Activated CD4-positive, alpha-beta memory T cell treated with anti-CD3 and anti-CD28 coated beads, Interleukin-2, amount 10 ng/mL, durations not matched to agents 7 days and 5 days (primary cell): ENCODE data around the gene THADA. TPM values are rescaled to one million over a fixed set of nuclear protein-coding genes. Genes with fewer than 3 reads are reported as not detected.

ENCODE experiments used
- CTCF ChIA-PET: fragments of 350-600 bp; sonication (Branson Sonifier 250); formaldehyde crosslinking; loops from one replicate; lab custom pipeline; 2021; ENCODE audit warnings: antibody characterized with exemption, inconsistent platforms; lab: Charles Lee
- POLR2A ChIA-PET: fragments of 350-600 bp; sonication (Branson Sonifier 250); formaldehyde crosslinking; loops from one replicate; lab custom pipeline; 2021; ENCODE audit warnings: antibody characterized with exemption; lab: Charles Lee
- DNase-seq: peaks from one replicate; pipeline ENCODE4 v3.0.0-alpha.2; 2020
- H3K27ac Mint-ChIP-seq: one replicate; pipeline ENCODE4 v1.8.0; 2021; ENCODE audit warnings: mild to moderate bottlenecking, mixed read lengths
- H3K27me3 Mint-ChIP-seq: one replicate; pipeline ENCODE4 v1.8.0; 2021; ENCODE audit warnings: mixed read lengths
- H3K36me3 Mint-ChIP-seq: one replicate; pipeline ENCODE4 v1.8.0; 2021; ENCODE audit warnings: low read depth, mixed read lengths
- H3K4me1 Mint-ChIP-seq: one replicate; pipeline ENCODE4 v1.8.0; 2021; ENCODE audit warnings: mixed read lengths
- H3K4me3 Mint-ChIP-seq: one replicate; pipeline ENCODE4 v1.8.0; 2021; ENCODE audit warnings: mild to moderate bottlenecking, mixed read lengths
- H3K9me3 Mint-ChIP-seq: one replicate; pipeline ENCODE4 v1.8.0; 2021; ENCODE audit warnings: mixed read lengths
- total RNA-seq, 2 experiments: library from RNA; stranded (reverse); gene quantifications; one replicate each; pipeline ENCODE4 v1.2.3, GENCODE V29; 2021

Gene THADA
- total RNA-seq, 2 experiments from 2014 or later = 21.6 to 25.8 TPM

DNA sequence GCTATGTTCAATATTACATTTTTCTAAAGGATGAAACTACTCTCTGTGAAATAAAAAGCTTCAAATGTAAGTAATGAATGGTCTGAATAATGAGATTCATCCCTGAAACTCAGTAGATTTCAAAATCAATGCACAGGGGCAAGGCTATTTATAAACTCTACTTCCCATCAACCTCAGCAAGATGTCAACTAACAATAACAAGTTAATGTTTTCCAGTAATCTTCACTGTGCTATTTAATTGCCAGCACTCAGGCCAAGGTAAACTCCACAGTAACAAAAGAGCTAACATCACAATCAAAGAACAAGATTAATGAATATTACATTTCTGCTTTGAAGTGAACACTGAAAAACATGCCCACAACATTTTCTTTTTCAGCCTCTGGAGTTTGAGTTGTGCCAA lies 225.1 kb downstream of the THADA start:
- Mint-ChIP-seq H3K4me1 (peaks cover 4% of the 10 kb centered on the region), H3K9me3 (no peaks in the 10 kb centered on the region), H3K27ac (no peak overlapping the region), H3K36me3 (peaks cover 6% of the 10 kb centered on the region), H3K27me3 (no peaks in the 10 kb centered on the region), H3K4me3 (no peak overlapping the region)
- POLR2A ChIA-PET = interaction anchor here (1.0 kb wide), 1 partner anchor 144 kb away, joined by 3 read pairs; the partner anchor contains the start of gene ZFP36L2
- CTCF ChIA-PET = no interaction called here
- DNase-seq = no peak

DNA sequence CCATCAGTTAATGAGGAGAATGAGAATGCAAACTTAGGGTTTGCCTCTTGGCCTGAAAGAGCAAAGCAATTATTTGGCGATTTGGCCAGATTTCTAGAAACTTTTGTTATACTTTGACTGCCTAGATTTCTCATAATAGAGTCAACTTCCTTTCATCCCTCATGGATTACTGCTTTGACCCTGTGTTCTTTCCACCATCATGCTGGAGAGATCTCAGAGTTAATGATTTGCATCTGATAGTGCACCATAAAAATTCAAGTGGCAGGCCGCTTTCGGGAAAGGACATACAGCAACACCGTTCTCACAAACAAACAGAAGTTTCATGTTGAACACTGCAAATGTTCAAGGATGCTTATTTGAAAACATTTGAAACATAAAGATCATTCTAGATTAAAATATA lies 225.7 kb downstream of the THADA start:
- no peak overlapping the region for H3K27ac Mint-ChIP-seq
- no peaks in the 10 kb centered on the region for H3K27me3 Mint-ChIP-seq
- CTCF ChIA-PET = no interaction called here
- DNase-seq = no peak
- H3K9me3 Mint-ChIP-seq = no peaks in the 10 kb centered on the region
- POLR2A ChIA-PET = no interaction called here
- H3K4me3 Mint-ChIP-seq = no peak overlapping the region
- H3K36me3 Mint-ChIP-seq = peaks cover 6% of the 10 kb centered on the region
- peaks cover 4% of the 10 kb centered on the region for H3K4me1 Mint-ChIP-seq

DNA sequence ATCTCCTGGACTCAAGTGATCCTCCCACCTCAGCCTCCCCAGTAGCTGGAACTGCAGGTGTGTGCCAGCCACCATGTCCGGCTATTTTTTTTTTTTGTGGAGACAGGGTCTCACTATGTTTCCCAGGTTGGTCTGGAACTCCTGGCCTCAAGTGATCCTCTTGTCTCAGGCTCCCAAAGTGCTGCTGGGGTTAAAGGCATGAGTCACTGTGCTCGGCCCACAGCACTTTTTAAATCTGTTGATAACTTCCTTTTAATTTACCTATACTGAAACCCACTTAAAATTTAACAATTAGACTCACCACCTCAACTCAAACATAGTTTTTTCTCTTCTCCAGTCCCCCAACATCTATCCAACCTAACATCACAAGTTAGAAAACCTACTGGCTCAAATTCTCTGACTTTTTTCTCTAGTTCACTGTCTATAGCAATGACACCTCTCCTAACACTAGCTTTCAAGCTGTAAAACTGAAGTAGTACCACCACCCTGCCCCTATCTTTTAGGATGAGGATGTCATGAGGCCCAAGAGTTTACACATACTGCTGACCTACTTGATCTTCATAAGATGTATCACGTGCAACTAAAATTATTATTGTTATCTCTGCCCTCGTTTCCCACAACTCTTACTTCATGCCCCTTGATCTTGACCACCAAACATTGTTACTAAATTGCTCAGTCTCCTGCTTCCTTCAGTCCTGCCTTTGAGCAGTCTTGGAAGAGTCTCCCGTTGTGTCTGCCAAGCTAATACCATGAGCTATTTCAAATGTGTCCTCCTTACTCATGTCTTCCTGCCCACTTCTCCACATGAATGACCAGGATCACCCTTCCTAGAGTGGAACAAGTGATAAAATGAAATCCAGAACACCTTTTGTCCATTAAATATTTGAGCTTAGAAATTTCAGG lies 227.1 kb downstream of the THADA start:
- Mint-ChIP-seq H3K4me3 (no peak overlapping the region), H3K27ac (no peak overlapping the region), H3K36me3 (peaks cover 6% of the 10 kb centered on the region), H3K9me3 (no peaks in the 10 kb centered on the region), H3K4me1 (peaks cover 4% of the 10 kb centered on the region), H3K27me3 (no peaks in the 10 kb centered on the region)
- POLR2A ChIA-PET = interaction anchor here (0.6 kb wide), 1 partner anchor 97 kb away, joined by 3 read pairs; no protein-coding TSS in a partner anchor
- DNase-seq = no peak
- CTCF ChIA-PET = no interaction called here

DNA sequence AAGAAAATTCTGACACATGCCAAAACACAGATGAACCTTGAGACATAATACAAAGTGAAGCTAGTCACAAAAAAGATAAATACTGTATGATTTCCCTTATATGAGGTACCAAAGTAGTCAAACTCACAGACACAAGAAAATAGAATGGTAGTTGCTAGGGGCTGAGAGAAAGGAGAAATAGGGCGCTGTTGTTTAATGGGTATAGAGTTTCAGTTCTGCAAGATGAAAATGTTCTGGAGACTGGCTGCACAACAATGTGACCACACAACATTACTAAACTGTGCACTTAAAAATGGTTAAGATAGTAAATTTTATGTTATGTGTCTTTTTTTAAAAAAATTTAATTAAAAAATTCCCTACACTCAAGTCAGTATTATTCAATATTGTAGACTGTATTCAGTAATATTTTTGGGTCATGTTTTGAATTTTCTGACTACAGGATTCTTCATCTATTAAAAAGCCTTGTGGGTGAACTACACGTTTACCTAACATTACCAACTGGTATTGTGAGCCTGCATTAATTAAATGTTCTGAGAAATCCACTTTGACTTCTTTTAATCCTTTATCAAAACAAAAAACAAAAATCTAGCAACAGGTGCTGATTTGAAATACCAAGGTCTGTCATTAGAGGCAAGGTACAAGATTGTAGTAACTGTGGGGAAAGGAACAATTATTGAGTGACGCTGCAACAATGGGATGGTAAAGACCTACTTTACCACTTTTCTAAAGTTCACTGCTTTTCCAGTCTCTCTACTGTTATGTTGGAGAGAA lies 228.6 kb downstream of the THADA start:
- no peaks in the 10 kb centered on the region for H3K27me3 Mint-ChIP-seq
- H3K9me3 Mint-ChIP-seq = no peaks in the 10 kb centered on the region
- H3K36me3 Mint-ChIP-seq = peaks cover 6% of the 10 kb centered on the region
- DNase-seq = no peak
- POLR2A ChIA-PET = no interaction called here
- H3K4me1 Mint-ChIP-seq = peaks cover 4% of the 10 kb centered on the region
- H3K27ac Mint-ChIP-seq = no peak overlapping the region
- H3K4me3 Mint-ChIP-seq = no peak overlapping the region
- CTCF ChIA-PET = no interaction called here

DNA sequence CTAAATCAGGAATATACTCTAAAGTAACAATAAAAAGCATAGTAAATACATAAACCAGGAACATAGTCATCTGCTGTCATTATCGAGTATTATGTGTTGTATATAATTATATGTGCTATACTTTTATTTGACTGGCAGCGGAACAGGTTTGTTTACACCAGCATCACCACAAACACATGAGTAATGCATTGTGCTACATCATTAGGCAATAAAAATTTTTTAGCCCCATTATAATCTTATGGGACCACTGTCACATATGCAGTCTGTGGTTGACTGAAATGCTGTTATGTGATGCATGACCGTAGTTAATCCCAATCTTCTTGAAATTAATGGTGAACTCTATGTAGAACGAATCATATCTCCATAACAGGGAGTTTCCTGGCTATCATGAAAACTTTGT lies 232.7 kb downstream of the THADA start:
- Mint-ChIP-seq H3K9me3 (no peaks in the 10 kb centered on the region), H3K36me3 (peaks cover 3% of the 10 kb centered on the region), H3K27ac (no peak overlapping the region), H3K4me1 (no peaks in the 10 kb centered on the region), H3K27me3 (no peaks in the 10 kb centered on the region), H3K4me3 (no peak overlapping the region)
- ChIA-PET POLR2A (no interaction called here), CTCF (no interaction called here)
- no peak for DNase-seq

DNA sequence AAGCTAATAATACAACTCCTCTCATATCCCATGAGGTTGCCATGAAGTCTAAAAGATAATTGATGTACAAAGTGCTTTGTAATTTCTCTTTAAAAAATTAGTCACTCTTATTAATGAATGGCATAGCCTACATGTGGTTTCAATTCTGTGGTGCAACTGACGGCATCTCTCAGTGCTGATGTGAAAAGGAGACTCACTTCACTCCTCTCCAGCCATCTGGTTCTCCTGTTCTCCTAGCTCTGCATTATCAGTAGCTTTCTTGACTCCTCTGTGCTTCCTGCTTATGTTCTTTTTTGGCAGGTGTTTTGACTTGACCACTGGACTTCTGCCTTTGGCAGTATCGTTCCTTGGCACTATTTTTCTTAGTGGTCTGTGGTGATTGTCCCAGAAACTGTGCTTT lies 234.6 kb downstream of the THADA start:
- Mint-ChIP-seq H3K27me3 (no peaks in the 10 kb centered on the region), H3K4me3 (no peak overlapping the region), H3K27ac (no peak overlapping the region), H3K4me1 (no peaks in the 10 kb centered on the region), H3K36me3 (no peaks in the 10 kb centered on the region), H3K9me3 (no peaks in the 10 kb centered on the region)
- no peak for DNase-seq
- CTCF ChIA-PET = no interaction called here
- POLR2A ChIA-PET = no interaction called here

DNA sequence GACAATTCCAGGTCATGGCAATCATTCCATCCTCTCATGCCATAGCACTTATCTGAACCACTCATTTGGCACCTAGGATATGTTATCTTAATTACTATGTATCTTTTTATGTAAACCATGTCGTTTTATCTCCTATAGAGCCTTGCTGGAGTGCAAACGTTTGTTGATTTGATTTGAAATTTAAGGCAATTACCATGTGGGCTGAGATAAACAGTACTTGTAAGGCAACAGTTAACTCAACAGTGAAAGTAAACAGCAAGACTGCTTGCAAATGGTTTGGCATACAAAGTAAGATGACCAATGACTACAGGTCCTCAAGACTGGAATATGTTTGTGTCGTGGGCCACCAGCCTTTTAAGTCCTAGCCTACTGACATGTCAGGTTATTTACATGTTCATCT lies 235.7 kb downstream of the THADA start:
- Mint-ChIP-seq H3K36me3 (peaks cover 4% of the 10 kb centered on the region), H3K4me3 (no peak overlapping the region), H3K9me3 (peaks cover 2% of the 10 kb centered on the region), H3K27me3 (no peaks in the 10 kb centered on the region), H3K4me1 (no peaks in the 10 kb centered on the region), H3K27ac (no peak overlapping the region)
- POLR2A ChIA-PET = no interaction called here
- DNase-seq = no peak
- CTCF ChIA-PET = no interaction called here

DNA sequence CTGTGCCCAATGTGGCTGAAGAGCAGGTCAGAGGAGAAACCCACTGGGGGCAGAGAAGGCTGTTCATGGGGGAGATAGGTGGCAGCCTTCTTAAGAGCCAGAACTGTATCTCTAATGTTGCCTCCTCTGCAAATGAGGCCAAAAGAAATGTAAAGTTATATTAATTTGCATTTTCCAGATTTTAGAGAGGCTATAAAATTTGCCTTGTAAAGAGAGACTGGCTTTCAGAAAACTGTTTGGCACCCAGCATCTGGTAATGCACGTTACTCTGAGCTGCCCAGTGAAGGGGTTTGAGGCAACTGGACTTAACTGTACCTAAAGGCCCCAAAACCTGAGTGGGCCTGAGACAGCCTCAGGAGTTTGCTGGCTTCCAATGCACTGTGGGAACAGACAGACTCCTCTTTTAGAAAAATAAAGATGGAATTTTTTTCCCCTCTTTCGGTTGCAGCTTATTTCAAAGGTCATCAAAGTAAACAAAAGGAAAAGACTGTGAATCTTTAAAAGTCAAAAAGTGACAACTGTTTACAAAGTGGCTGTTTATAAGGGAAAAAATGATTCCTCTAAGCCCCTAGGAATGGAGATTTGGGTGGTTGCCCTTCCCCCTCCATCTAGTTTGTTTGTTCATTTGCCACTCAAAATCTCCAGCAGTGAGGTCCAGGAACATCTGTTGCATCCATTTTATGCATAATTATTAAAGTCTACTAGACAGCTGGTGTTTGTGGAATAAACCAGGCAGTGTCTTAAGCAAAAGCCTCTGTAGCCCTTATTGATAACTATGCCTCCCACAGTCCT lies 237.2 kb downstream of the THADA start:
- H3K27ac Mint-ChIP-seq = no peak overlapping the region
- ChIA-PET POLR2A (interaction anchor here (1.4 kb wide), 1 partner anchor 10 kb away, joined by 3 read pairs; no protein-coding TSS in a partner anchor), CTCF (no interaction called here)
- no peak for DNase-seq
- peaks cover 7% of the 10 kb centered on the region for H3K36me3 Mint-ChIP-seq
- peaks cover 2% of the 10 kb centered on the region for H3K9me3 Mint-ChIP-seq
- H3K4me3 Mint-ChIP-seq = no peak overlapping the region
- H3K4me1 Mint-ChIP-seq = no peaks in the 10 kb centered on the region
- no peaks in the 10 kb centered on the region for H3K27me3 Mint-ChIP-seq

DNA sequence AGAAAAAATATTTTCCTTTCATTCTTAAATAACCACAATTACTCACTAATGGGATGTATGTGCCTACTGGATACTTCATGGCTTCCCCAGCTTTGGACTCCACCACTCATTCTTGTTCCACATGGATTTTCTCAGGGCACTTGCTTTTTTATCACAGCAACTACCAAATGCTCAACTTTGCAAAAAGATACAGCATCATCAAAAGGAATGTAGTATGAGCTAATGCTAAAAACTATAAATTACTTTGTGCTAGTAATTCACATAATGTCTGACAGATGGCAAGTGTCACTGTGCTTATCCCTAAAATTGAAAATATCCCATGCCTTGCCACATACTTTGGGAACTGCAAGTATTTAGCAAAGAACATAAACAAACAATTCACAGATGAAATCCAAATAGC lies 239.1 kb downstream of the THADA start:
- Mint-ChIP-seq H3K36me3 (peaks cover 7% of the 10 kb centered on the region), H3K4me1 (no peaks in the 10 kb centered on the region), H3K9me3 (peaks cover 2% of the 10 kb centered on the region), H3K4me3 (no peak overlapping the region), H3K27ac (no peak overlapping the region), H3K27me3 (no peaks in the 10 kb centered on the region)
- ChIA-PET POLR2A (no interaction called here), CTCF (interaction anchor here (1.0 kb wide), 1 partner anchor 229 kb away, joined by 3 read pairs; no protein-coding TSS in a partner anchor)
- no peak for DNase-seq

DNA sequence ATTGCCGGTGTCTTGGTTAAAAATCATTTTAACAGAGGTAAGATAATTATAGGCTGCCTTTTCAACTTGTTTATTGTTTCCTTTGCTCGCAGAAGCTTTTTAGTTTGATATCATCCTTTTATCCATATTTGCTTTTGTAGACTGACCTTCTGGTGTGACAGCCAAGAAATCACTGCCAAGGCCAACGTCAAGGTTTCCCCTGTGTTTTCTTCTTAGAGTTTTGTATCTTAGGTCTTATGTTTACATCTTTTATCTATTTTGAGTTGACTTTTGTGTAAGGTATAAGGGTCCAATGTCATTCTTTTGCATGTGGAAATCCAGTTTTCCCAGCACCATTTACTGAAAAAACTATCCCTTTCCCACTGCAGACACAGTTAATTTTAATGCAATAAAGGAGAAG lies 240.4 kb downstream of the THADA start:
- Mint-ChIP-seq H3K27me3 (no peaks in the 10 kb centered on the region), H3K4me1 (no peaks in the 10 kb centered on the region), H3K27ac (no peak overlapping the region), H3K4me3 (no peak overlapping the region), H3K36me3 (peaks cover 7% of the 10 kb centered on the region), H3K9me3 (peaks cover 2% of the 10 kb centered on the region)
- ChIA-PET CTCF (no interaction called here), POLR2A (no interaction called here)
- no peak for DNase-seq

DNA sequence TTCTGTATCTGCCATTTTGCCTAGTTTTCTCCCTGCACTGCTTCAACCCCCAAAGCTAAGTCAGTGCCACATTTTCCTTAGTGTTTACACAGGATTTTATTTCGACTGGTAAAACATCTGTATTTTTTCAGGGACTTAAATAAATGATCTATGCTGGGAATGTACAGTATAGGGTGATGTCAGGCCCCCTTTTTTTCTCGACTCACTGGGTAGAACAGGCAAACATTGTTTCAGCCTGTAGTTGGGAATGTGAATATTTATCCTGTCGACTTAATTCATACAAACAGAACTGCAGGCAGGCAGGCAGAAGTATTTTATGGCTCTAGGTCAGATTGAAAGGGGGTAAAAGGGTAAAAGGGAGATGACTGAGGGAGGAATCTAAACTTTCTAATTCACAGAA lies 245.9 kb downstream of the THADA start:
- H3K9me3 Mint-ChIP-seq = no peaks in the 10 kb centered on the region
- H3K36me3 Mint-ChIP-seq = peaks cover 3% of the 10 kb centered on the region
- ChIA-PET CTCF (no interaction called here), POLR2A (no interaction called here)
- H3K27ac Mint-ChIP-seq = no peak overlapping the region
- no peak for DNase-seq
- no peaks in the 10 kb centered on the region for H3K27me3 Mint-ChIP-seq
- no peak overlapping the region for H3K4me3 Mint-ChIP-seq
- H3K4me1 Mint-ChIP-seq = peaks cover 3% of the 10 kb centered on the region

DNA sequence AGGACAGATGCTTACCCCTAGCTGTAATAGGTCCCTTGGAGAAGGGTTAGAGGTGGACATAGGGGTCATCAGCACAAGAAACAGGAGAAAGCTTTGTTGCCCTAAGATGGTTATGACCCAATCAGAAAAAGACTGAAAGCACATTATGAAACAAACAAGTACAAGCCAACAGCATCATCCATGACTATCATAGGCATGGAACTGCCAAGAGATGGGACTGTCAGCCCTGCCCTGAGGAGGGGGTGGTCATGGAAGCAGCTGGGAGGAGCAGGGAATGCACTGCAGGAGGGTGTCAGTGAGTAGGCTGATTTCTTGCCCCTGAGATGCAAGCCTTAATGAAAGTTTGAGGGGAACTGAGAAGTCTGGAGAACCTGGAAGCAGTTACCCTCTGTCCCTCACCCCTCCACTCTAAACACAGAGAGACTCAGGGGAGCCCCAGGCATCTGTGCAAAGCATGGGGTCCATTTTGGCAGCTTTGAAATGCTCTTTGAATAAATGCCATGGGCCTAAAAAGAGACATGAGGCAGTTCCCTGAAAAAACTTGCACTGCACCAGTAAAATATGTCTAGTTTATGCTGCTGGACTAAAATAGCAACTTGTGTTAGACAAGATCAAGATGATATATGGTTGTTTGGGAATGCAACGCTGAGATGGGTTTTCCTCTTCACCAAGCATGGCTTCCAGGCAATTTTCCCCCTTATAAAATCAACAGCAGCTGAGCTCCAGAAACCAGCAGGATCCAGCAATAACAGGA lies 246.8 kb downstream of the THADA start:
- Mint-ChIP-seq H3K4me3 (no peak overlapping the region), H3K27me3 (no peaks in the 10 kb centered on the region), H3K27ac (no peak overlapping the region), H3K36me3 (no peaks in the 10 kb centered on the region), H3K4me1 (peaks cover 6% of the 10 kb centered on the region), H3K9me3 (no peaks in the 10 kb centered on the region)
- ChIA-PET CTCF (no interaction called here), POLR2A (interaction anchor here (0.8 kb wide), 1 partner anchor 9 kb away, joined by 3 read pairs; no protein-coding TSS in a partner anchor)
- DNase-seq = no peak
